T-cell (primary cell): Measurements from ENCODE around the gene C5orf22. TPM values are rescaled to one million over a fixed set of nuclear protein-coding genes. Genes with fewer than 3 reads are reported as not detected.
"Not testable (repeated sequence)": the region's sequence is repeated elsewhere in the genome, so short reads cannot be mapped to it uniquely, and the experiment has no call there.

ENCODE experiments used
- ATAC-seq, 4 experiments: fragments of 200-7000 bp in 3 of 4; fragments of 150-1000 bp in 1 of 4; cut with Tn5 transposase; replicated peaks in 1 of 4; 1 replicate in 3 of 4; 2 replicates in 1 of 4; pipeline ENCODE4 v1.10.0; 2021; ENCODE audit warnings: moderate library complexity in 3 of 4, mild to moderate bottlenecking in 2 of 4, moderate number of reproducible peaks in 1 of 4
- CTCF ChIA-PET, 2 donors: fragments of 300-600 bp; sonication (Branson Sonifier 250); formaldehyde crosslinking; loops; one replicate each; lab custom pipeline; 2022; ENCODE audit warnings: antibody characterized with exemption in 2 of 2; lab: Charles Lee
- POLR2A ChIA-PET, 2 donors: fragments of 300-600 bp; sonication (Branson Sonifier 250); formaldehyde crosslinking; loops; one replicate each; lab custom pipeline; 2022; ENCODE audit warnings: antibody characterized with exemption in 2 of 2; lab: Charles Lee
- DNase-seq, 35 experiments: peaks; one replicate each; pipeline versions ENCODE4 v3.0.0 to v3.0.0-alpha.2; 2013 to 2023
- H3K27ac ChIP-seq: one replicate; pipeline ENCODE4 v1.5.1; 2013; ENCODE audit warnings: low read length
- H3K27me3 ChIP-seq, 2 experiments: replicated peaks in 1 of 2; 1 replicate in 1 of 2; 2 replicates in 1 of 2; pipeline versions ENCODE4 v1.6.1 to v1.7.0; 2013; ENCODE audit warnings: low read length in 1 of 2, mixed read lengths in 1 of 2; ENCODE audit not compliant: control insufficient read depth in 2 of 2, insufficient read depth in 2 of 2; ENCODE audit errors: extremely low read depth in 1 of 2
- H3K36me3 ChIP-seq, 2 donors: 1 replicate in 1 of 2; 2 replicates in 1 of 2; pipeline versions ENCODE4 v1.6.1 to v1.7.0; 2013; ENCODE audit warnings: low read length in 1 of 2; ENCODE audit not compliant: control insufficient read depth in 2 of 2, insufficient read depth in 1 of 2; ENCODE audit errors: extremely low read depth in 1 of 2
- H3K4me1 ChIP-seq, 2 experiments: 1 replicate in 1 of 2; 2 replicates in 1 of 2; pipeline versions ENCODE4 v1.6.1 to v1.7.0; 2013; ENCODE audit warnings: low read length in 2 of 2, mixed read lengths in 1 of 2; ENCODE audit not compliant: insufficient read depth in 2 of 2, control insufficient read depth in 1 of 2; ENCODE audit errors: extremely low read depth in 1 of 2
- H3K4me3 ChIP-seq, 2 donors: 1 replicate in 1 of 2; 2 replicates in 1 of 2; pipeline versions ENCODE4 v1.5.1 to v1.7.0; 2013; ENCODE audit warnings: mild to moderate bottlenecking in 2 of 2, low read length in 1 of 2, moderate library complexity in 1 of 2; ENCODE audit not compliant: control insufficient read depth in 1 of 2; ENCODE audit errors: extremely low read depth in 1 of 2
- H3K9me3 ChIP-seq: 2 replicates; pipeline ENCODE4 v1.7.0; 2013
- H3K27ac Mint-ChIP-seq, 2 donors: one replicate each; pipeline ENCODE4 v1.8.0; 2020 to 2021; ENCODE audit warnings: mild to moderate bottlenecking in 2 of 2, mixed read lengths in 2 of 2
- H3K27me3 Mint-ChIP-seq, 2 donors: one replicate each; pipeline ENCODE4 v1.8.0; 2021 to 2022; ENCODE audit warnings: mixed read lengths in 2 of 2
- H3K36me3 Mint-ChIP-seq: one replicate; pipeline ENCODE4 v1.8.0; 2021; ENCODE audit warnings: mixed read lengths
- H3K4me1 Mint-ChIP-seq, 3 donors: one replicate each; pipeline ENCODE4 v1.8.0; 2020 to 2022; ENCODE audit warnings: mixed read lengths in 3 of 3, mild to moderate bottlenecking in 1 of 3
- H3K4me3 Mint-ChIP-seq, 3 donors: one replicate each; pipeline ENCODE4 v1.8.0; 2020 to 2022; ENCODE audit warnings: mild to moderate bottlenecking in 3 of 3, mixed read lengths in 3 of 3, moderate library complexity in 3 of 3
- H3K9me3 Mint-ChIP-seq, 3 donors: one replicate each; pipeline ENCODE4 v1.8.0; 2020 to 2022; ENCODE audit warnings: mixed read lengths in 3 of 3
- WGBS: methylation state at CpG from one replicate; pipeline ENCODE4 v1.1.5; 2013; ENCODE audit warnings: missing lambda C conversion rate; ENCODE audit not compliant: insufficient coverage; 5-methylcytosine and 5-hydroxymethylcytosine counted together
- total RNA-seq, 35 experiments: library from RNA in 6 of 35; stranded (reverse) in 6 of 35; fragments of 120-200 nt in 1 of 35; gene quantifications; one replicate each; pipeline versions ENCODE4 v1.2.1 to v1.2.4 and lab custom pipeline; 2013 to 2026

C5orf22 gene
- total RNA-seq, 5 donors from 2014 or later (not counting 1 experiment from before 2014, with no cell fraction given): 16.0 to 30.3 (median 26.8) TPM

- H3K4me1 Mint-ChIP-seq: no peaks in the 10 kb centered on the region
- H3K4me3 Mint-ChIP-seq: no peak overlapping the region
- DNase-seq (no peak), ATAC-seq (no peak)
- H3K27ac Mint-ChIP-seq: no peak overlapping the region
- WGBS: no CpG with 5 or more reads among the region's 1 CpG
- Histone ChIP-seq H3K9me3 (no peaks in the 10 kb centered on the region), H3K27ac (no peak overlapping the region), H3K27me3 (peaks cover 0 to 3% of the 10 kb centered on the region in 2 experiments), H3K36me3 (no peaks in the 10 kb centered on the region), H3K4me1 (no peaks in the 10 kb centered on the region), H3K4me3 (no peak overlapping the region)
- H3K27me3 Mint-ChIP-seq: peaks cover 0 to 9% of the 10 kb centered on the region in 2 donors
- peaks cover 0 to 8% (median 7%) of the 10 kb centered on the region in 3 donors for H3K9me3 Mint-ChIP-seq
- CTCF ChIA-PET: interaction anchor here in 1 of 2 donors (0.6 kb wide), 1 partner anchor 42 kb away, joined by 4 read pairs; no protein-coding TSS in a partner anchor
- POLR2A ChIA-PET: interaction anchor here in 1 of 2 donors (0.6 kb wide), 1 partner anchor 712 kb away, joined by 3 read pairs; no protein-coding TSS in a partner anchor
- H3K36me3 Mint-ChIP-seq: peaks cover 14% of the 10 kb centered on the region
These were observed 29.8 kb downstream of the C5orf22 start for GRCh38 chr5:31561946-31562345.

DNA sequence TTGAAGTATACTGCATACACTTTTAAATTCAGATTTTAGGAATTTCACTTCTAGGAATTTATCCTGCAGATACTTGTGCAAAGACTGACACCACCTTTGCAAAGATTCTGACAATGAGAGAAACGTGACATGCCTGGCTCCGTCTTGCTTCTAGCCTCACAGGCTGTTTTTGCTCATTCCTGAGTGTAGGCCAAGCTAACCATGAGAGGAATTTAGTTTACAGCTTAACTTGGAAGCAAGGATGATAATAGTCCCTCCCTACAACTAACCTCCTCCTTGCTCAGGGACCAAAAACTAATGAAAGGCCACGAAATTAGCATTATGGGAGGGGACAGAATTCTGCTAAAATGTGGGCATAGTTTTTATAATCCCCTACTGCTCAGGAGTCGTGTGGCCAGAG is 31.1 kb downstream of the C5orf22 start:
- no peak overlapping the region for H3K4me3 ChIP-seq
- no peak overlapping the region for H3K27ac Mint-ChIP-seq
- CTCF ChIA-PET: no interaction called here
- H3K27me3 ChIP-seq: peaks cover 0 to 3% of the 10 kb centered on the region in 2 experiments
- no peaks in the 10 kb centered on the region for H3K4me1 ChIP-seq
- WGBS: no CpG with 5 or more reads among the region's 4 CpGs
- ATAC-seq (no peak), DNase-seq (no peak)
- peaks cover 0 to 8% (median 7%) of the 10 kb centered on the region in 3 donors for H3K9me3 Mint-ChIP-seq
- no peaks in the 10 kb centered on the region for H3K36me3 ChIP-seq
- no peak overlapping the region for H3K27ac ChIP-seq
- peaks cover 8% of the 10 kb centered on the region for H3K36me3 Mint-ChIP-seq
- no peak overlapping the region for H3K4me3 Mint-ChIP-seq
- H3K9me3 ChIP-seq: no peaks in the 10 kb centered on the region
- no peaks in the 10 kb centered on the region for H3K4me1 Mint-ChIP-seq
- POLR2A ChIA-PET: no interaction called here
- peaks cover 0 to 9% of the 10 kb centered on the region in 2 donors for H3K27me3 Mint-ChIP-seq

DNA sequence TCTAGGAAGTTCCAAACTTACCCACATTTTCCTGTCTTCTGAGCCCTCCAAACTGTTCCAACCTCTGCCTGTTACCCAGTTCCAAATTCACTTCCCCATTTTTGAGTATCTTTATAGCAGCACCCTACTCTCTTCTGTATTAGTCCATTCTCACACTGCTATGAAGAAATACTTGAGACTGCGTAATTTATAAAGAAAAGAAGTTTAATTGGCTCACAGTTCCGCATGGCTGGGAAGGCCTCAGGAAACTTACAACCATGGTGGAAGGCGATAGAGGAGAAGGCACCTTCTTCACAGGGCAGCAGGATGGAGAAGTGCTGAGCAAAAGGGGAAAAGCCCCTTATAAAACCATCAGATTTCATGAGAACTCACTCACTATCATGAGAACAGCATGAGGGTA is 34.3 kb downstream of the C5orf22 start:
- H3K27ac ChIP-seq, H3K27ac Mint-ChIP-seq, POLR2A ChIA-PET, H3K36me3 ChIP-seq, ATAC-seq, H3K9me3 Mint-ChIP-seq, H3K27me3 ChIP-seq, CTCF ChIA-PET, H3K4me3 ChIP-seq, H3K36me3 Mint-ChIP-seq, DNase-seq, H3K4me1 Mint-ChIP-seq, H3K27me3 Mint-ChIP-seq, H3K4me3 Mint-ChIP-seq, H3K9me3 ChIP-seq, H3K4me1 ChIP-seq: not testable (repeated sequence)
- no CpG with 5 or more reads among the region's 3 CpGs for WGBS

DNA sequence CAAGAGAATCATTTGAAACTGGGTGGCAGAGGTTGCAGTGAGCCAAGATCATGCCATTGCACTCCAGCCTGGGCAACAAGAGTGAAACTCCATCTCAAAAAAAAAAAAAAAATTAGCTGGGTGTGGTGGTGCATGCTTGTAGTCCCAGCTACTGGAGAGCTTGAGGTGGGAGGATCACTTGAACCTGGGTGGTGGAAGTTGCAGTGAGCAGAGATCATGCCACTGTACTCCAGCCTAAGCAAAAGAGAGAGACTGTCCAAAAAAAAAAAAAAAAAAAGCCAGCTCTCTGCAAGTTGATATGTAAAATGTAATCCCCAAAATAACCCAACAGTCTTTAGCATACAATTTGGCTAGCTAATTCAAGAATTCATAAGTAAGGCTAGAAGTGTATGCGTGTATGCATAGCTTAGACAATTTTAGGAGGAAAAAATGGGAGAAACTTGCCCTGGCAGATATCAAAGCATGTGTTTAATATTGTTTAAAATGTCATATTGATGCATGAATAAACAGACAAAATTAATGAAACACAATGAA is 36.3 kb downstream of the C5orf22 start:
- Histone ChIP-seq H3K27me3 (peaks cover 0 to 3% of the 10 kb centered on the region in 2 experiments), H3K27ac (no peak overlapping the region), H3K9me3 (no peaks in the 10 kb centered on the region), H3K36me3 (no peaks in the 10 kb centered on the region), H3K4me3 (no peak overlapping the region), H3K4me1 (no peaks in the 10 kb centered on the region)
- Mint-ChIP-seq H3K4me3 (no peak overlapping the region), H3K27ac (no peak overlapping the region), H3K27me3 (peaks cover 2 to 13% of the 10 kb centered on the region in 2 donors), H3K9me3 (peaks cover 0 to 8% (median 7%) of the 10 kb centered on the region in 3 donors), H3K36me3 (peaks cover 7% of the 10 kb centered on the region), H3K4me1 (no peaks in the 10 kb centered on the region)
- WGBS: no CpG with 5 or more reads among the region's 1 CpG
- CTCF ChIA-PET: no interaction called here
- POLR2A ChIA-PET: interaction anchor here in 1 of 2 donors (0.6 kb wide), 2 partner anchors 9 to 68 kb away, joined by 6 read pairs; no protein-coding TSS in a partner anchor
- no peak for ATAC-seq
- DNase-seq: no peak

DNA sequence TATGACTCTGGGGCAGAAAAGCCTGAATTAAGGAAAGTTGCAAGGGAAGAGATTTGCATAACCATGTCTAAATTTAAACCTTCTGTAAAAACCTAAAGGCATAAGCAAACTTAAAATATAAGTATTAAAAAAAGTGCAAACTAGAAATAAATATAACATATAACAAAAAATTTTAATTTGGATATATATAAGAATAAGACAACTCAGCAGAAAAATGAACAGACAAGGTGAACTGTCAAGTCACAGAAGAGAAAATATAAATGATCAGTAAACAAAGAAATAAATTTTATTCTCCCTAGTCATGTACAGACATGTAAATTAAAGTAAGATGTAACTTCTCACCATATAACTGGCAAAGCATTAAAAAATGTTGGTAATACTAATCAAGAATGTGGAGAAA is 37.0 kb downstream of the C5orf22 start:
- Mint-ChIP-seq H3K4me1 (no peaks in the 10 kb centered on the region), H3K4me3 (no peak overlapping the region), H3K27me3 (peaks cover 2 to 13% of the 10 kb centered on the region in 2 donors), H3K9me3 (peaks cover 0 to 8% (median 7%) of the 10 kb centered on the region in 3 donors), H3K27ac (no peak overlapping the region), H3K36me3 (peaks cover 7% of the 10 kb centered on the region)
- ChIA-PET POLR2A (interaction anchor here in 1 of 2 donors (0.6 kb wide), 2 partner anchors 10 to 67 kb away, joined by 6 read pairs; no protein-coding TSS in a partner anchor), CTCF (no interaction called here)
- no peaks in the 10 kb centered on the region for H3K9me3 ChIP-seq
- peaks cover 0 to 3% of the 10 kb centered on the region in 2 experiments for H3K27me3 ChIP-seq
- H3K4me1 ChIP-seq: no peaks in the 10 kb centered on the region
- no peak overlapping the region for H3K4me3 ChIP-seq
- no peak overlapping the region for H3K27ac ChIP-seq
- DNase-seq (no peak), ATAC-seq (no peak)
- H3K36me3 ChIP-seq: no peaks in the 10 kb centered on the region

- Histone ChIP-seq H3K36me3 (no peaks in the 10 kb centered on the region), H3K27me3 (no peaks in the 10 kb centered on the region), H3K9me3 (no peaks in the 10 kb centered on the region), H3K4me3 (no peak overlapping the region), H3K4me1 (no peaks in the 10 kb centered on the region), H3K27ac (no peak overlapping the region)
- no peaks in the 10 kb centered on the region for H3K4me1 Mint-ChIP-seq
- no peak overlapping the region for H3K27ac Mint-ChIP-seq
- H3K36me3 Mint-ChIP-seq: no peaks in the 10 kb centered on the region
- H3K27me3 Mint-ChIP-seq: peaks cover 9 to 16% of the 10 kb centered on the region in 2 donors
- DNase-seq: no peak
- H3K4me3 Mint-ChIP-seq: no peak overlapping the region
- WGBS: 90% methylated on average over 7 of the region's 10 CpGs
- ChIA-PET POLR2A (no interaction called here), CTCF (no interaction called here)
- no peak for ATAC-seq
- no peaks in the 10 kb centered on the region for H3K9me3 Mint-ChIP-seq
These were observed 41.5 kb downstream of the C5orf22 start for GRCh38 chr5:31573494-31574142.
